Omental fat pad (tissue), 4 donors: ENCODE measurements around the gene HAUS1. TPM values are rescaled to one million over a fixed set of nuclear protein-coding genes. Genes with fewer than 3 reads are reported as not detected.

Experiments used
- ATAC-seq: fragments of 150-250 bp; one replicate; pipeline ENCODE4 v1.9.1; 2016; ENCODE audit warnings: mild to moderate bottlenecking, moderate library complexity; ENCODE audit not compliant: low FRiP score
- DNase-seq: peaks from one replicate; pipeline ENCODE4 v3.0.0-alpha.2; 2019; ENCODE audit warnings: low spot score
- total RNA-seq, 4 donors: library from RNA; depleted of rRNA; stranded (reverse); fragments of >200 nt; gene quantifications; one replicate each; pipeline ENCODE4 v1.1.0, GENCODE V29; 2016
- TF ChIP-seq, protein P1 (sequence below), 3 donors: fragments of 450-650 bp; IDR thresholded peaks; one replicate each; pipeline ENCODE4 v1.5.1; 2016 to 2017; ENCODE audit warnings: antibody characterized with exemption in 3 of 3, mild to moderate bottlenecking in 3 of 3, moderate library complexity in 2 of 3

Gene HAUS1
- total RNA-seq, 4 donors from 2014 or later, result 23.4 to 28.5 (median 27.3) TPM

DNA sequence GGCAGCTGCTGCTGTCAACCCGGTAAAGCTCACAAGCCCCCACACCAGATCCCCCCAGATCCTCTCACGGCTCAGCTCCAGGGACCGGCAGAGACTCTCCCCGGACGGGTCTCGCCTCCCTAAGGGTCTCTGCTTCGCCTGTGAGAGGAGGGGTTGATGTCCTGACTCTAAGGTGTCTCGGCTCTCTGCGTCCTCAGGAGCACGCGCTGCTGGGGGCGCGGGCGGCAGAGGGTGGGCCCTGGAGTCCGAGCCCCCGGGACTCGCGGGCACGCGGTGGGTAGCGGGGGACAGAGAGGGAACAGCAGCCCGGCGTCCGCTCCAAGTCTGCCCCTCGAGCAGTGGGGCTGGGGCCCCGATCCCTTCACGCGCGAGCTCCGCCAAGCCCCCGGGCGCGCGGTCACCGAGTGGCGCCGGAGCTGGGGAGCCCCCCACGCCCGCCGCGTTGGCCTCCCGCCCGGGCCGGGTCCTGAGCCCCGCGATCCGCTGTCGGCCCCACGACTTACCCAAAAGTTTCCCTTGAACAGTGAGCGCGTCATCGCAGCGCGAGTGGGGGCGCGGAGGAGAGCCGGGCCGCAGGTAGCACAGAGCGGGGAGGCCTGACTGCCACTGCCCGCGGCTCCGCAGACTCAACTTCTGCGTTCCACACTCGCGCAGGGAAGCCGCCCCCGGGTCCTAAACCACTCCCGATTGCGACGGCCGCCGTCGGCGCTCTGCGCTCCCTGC is 32.4 kb upstream of the HAUS1 start, which contains the start of gene PSTPIP2:
TSS of gene PSTPIP2 (minus strand) at position 608 of the 723 bp plus-strand sequence. CDS start at position 536, 72 bp downstream.
- peak; percentile 87 for ATAC-seq
- TF ChIP-seq, protein P1, sequence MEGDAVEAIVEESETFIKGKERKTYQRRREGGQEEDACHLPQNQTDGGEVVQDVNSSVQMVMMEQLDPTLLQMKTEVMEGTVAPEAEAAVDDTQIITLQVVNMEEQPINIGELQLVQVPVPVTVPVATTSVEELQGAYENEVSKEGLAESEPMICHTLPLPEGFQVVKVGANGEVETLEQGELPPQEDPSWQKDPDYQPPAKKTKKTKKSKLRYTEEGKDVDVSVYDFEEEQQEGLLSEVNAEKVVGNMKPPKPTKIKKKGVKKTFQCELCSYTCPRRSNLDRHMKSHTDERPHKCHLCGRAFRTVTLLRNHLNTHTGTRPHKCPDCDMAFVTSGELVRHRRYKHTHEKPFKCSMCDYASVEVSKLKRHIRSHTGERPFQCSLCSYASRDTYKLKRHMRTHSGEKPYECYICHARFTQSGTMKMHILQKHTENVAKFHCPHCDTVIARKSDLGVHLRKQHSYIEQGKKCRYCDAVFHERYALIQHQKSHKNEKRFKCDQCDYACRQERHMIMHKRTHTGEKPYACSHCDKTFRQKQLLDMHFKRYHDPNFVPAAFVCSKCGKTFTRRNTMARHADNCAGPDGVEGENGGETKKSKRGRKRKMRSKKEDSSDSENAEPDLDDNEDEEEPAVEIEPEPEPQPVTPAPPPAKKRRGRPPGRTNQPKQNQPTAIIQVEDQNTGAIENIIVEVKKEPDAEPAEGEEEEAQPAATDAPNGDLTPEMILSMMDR (IDR thresholded peaks at IDR 0.05), result no peak

DNA sequence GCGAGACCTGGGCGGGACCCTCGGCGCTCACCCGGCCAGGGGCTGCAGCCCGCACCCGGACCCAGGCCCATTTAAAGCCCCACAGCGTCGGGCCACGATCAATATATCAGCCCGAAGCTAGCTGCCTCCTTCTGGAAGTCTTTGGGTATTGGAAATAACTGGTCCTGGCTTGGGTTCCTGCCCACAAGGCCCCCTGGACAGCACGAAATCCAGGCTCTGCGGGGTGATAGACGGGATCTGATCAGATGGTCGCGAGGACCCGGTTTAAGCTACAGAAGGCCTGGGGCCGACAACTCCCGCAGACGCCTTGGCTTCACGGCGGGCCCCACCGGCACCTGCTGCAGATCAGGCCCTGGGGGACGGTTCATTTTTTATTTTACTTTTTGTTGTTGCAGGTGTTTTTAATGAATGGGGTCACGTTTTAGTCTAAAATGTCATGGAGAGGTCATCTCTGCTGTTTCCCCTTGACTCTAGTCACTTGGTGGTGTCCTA is 31.8 kb upstream of the HAUS1 start:
- DNase-seq (no peak), ATAC-seq (no peak)
- TF ChIP-seq, protein P1 (IDR thresholded peaks at IDR 0.05), result no peak

More for the DNA sequence above, 32.4 kb upstream of the HAUS1 start, which contains the start of gene PSTPIP2:
- DNase-seq, result peak; percentile 52

DNA sequence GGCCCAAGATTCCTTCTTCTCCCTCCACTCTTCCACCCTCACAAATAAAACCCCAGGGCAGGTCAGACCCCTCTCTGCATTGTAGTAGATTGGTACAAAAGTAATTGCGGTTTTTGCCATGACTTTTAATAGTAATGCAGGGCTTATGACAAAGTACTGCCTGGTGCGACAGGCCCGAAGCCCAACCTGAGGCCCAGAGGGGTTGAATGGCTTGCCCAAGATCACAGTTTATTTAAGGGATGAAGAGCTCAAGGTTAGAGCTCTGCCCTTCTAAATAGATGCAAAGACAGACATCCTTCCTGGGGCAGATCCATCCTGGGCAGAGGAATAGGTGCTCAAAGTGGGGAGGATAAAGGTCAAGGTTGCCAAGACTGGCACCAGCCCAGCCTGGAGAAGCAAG is 31.2 kb upstream of the HAUS1 start:
- DNase-seq (no peak), ATAC-seq (no peak)
- TF ChIP-seq, protein P1 (IDR thresholded peaks at IDR 0.05), result no peak

DNA sequence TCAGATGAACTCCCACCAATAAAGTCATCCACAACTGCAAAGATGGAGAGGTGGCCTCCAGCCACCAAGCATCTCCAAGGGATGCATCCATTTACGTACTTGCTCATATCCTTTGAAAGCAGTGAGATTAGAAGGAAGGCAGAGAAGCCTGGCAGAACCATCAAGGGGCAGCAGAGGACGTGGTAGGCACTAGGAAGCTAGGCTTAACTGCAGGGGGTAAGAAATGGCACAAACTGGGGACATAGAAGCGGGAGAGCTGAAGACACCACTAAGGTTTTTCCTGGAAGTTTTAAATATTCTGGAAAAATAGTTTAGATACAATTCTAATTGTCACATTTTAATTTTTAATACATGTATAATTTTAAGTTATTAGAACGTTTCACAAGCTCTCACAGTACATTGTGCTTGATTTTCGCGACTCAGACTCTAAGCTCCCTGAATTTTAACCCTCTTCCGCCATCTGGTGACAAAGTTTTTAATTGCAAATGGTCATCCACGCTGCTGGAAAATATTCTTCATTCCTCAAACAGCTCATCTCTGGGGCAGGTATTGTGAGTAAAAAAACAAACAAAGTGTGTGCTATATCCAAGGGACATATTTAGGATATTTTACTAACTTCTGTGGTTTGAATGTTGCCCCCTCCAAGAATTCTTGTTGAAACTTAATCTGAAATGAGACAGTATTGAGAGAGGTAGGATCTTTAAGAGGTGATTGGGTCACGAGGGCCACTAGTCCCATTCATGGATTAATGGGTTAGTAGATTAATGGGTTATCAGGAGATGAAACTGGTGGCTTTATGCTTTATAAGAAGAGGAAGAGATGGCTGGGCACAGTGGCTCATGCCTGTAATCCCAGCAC is 30.5 kb upstream of the HAUS1 start:
- DNase-seq, result no peak
- TF ChIP-seq, protein P1 (IDR thresholded peaks at IDR 0.05), result no peak
- ATAC-seq, result no peak

DNA sequence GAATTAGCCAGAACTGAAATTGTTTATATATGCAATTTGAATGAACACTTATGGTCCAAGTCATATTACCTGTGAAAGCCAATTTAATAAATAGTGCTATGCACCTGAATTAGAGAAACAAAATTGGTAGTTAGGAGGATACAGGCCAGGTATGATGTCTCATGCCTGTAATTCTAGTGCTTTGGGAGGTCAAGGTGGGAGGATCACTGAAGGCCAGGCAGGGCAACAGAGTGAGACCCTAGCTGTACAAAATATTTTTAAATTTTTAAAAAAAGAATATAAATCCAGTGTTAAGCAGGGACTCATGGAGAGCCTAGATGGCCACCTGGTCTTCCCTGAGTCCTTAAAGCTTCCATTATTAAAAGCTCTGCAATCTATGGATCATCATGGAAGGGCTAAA is 24.8 kb upstream of the HAUS1 start:
- DNase-seq, result no peak
- no peak for ATAC-seq
- TF ChIP-seq, protein P1 (IDR thresholded peaks at IDR 0.05), result no peak

DNA sequence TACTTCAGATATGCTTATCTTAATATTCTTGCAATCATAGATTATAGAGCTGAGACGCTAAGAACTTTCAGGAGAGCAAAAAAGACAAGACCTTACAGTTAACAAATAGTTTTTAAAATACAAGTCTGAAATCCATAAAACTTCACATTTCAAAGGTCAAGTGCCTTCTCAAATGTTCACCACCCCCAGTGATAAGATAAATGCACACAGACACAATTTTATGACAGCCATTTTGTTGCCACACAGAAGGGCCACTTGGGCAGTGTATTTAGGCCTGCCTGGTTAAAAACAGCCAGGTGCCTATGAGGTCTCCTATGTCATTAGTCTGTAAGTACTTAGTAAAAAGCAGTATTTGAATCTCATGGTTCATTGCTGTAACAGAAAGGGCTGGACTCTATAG is 24.0 kb upstream of the HAUS1 start:
- TF ChIP-seq, protein P1 (IDR thresholded peaks at IDR 0.05), result no peak
- no peak for ATAC-seq
- no peak for DNase-seq
